Dendritic cell treated with granulocyte-macrophage colony-stimulating factor and Interleukin-4, amounts not matched to agents 40 ng/mL and 50 ng/mL, for 4 days (primary cell): ENCODE data around the gene ARHGAP8.

Experiments
- H3K27ac Mint-ChIP-seq: one replicate; pipeline ENCODE4 v1.8.0; 2022; ENCODE audit warnings: mild to moderate bottlenecking, mixed read lengths
- H3K27me3 Mint-ChIP-seq: one replicate; pipeline ENCODE4 v1.8.0; 2022; ENCODE audit warnings: mild to moderate bottlenecking, mixed read lengths
- H3K36me3 Mint-ChIP-seq: one replicate; pipeline ENCODE4 v1.8.0; 2022; ENCODE audit warnings: low read depth, mixed read lengths
- H3K4me1 Mint-ChIP-seq: one replicate; pipeline ENCODE4 v1.8.0; 2022; ENCODE audit warnings: low read depth, mixed read lengths
- H3K4me3 Mint-ChIP-seq: one replicate; pipeline ENCODE4 v1.8.0; 2022; ENCODE audit warnings: mild to moderate bottlenecking, moderate library complexity, mixed read lengths
- H3K9me3 Mint-ChIP-seq: one replicate; pipeline ENCODE4 v1.8.0; 2022; ENCODE audit warnings: mixed read lengths
- intact Hi-C: fragments of 100-400 bp; cut with micrococcal nuclease; formaldehyde crosslinking; loops from one replicate; pipeline ENCODE4 v1.15.0; 2022

Gene ARHGAP8

DNA sequence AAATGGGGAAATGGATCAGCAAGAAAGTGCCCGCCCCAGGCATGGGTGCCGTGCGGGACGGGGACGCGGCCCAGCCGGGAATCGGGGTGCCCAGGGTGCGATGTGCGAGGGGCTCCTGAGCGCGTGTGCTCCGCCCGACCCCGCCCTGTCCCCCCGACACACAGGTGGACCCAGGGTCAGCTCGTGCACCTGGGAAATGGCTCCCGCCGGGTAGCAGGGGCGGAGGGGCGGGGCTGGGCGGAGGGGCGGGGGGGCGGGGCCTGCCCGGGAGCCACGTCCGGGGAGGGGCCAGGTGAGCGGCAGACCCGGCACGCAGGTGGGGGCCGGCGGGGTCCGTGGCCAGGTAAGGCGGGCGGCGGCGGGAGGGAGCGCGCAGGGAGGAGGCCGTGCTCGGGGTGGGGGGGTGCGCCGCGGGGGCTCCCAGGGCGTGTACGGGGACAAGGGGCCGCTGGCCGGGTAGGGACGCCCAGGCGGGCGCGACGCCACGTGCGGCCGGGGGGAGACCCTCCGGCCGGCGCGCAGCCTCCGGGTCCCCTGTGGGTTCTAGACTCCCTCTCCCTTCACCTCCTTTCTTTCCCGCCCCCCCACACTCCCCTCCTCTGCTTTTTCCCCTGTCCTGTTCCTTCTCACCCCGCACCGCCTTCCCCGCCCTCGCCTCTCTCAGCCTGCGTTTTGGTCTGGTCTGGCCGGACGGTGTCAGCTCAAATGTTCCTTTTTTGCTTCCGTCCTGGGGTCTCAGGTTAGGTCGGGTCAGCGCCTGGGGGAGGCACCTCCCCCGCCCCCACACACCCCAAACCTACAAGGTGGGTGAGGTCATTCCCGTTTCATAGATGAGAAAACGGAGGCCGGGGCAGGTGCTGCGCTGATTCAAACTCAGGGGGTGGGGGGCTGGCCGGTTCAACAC lies at the start of gene ARHGAP8:
Gene ARHGAP8 (plus strand): TSS at position 291 of the 904 bp plus-strand sequence. CDS start 33,953 bp downstream, outside the sequence.
- peak within 1 kb of the TSS; percentile 39 for H3K4me3 Mint-ChIP-seq

DNA sequence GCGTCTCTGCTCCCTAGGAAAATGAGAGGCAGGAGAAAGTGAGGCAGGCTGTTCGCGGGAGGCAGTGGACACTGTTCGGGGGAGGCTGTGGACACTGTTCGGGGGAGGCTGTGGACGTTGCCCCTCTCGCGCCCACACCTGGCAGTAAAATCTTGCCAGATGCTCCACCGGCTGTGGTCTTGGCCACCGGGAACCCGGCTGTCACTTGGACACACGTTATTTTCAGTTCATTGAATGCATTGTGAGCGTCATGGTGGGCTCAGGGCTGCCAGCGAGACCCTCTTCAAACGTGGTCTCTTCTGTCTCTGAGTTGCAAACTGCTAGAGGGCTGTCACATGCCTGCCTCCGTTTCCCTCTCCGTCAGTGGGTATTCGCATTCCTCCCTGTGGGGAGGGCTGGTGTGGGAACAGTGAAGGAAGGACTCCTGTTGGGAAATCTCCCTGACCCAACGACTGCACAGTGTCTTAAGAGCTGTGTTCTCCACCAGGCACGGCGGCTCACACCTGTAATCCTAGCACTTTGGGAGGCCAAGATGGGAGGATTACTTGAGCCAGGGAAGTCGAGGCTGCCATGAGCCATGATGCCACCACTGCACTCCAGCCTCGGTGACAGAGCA lies 49.0 kb upstream of the ARHGAP8 start:
- Mint-ChIP-seq H3K4me3 (peak overlapping the region; percentile 65), H3K27ac (no peak overlapping the region), H3K9me3 (no peaks in the 10 kb centered on the region)

More for the DNA sequence above, at the start of gene ARHGAP8:
- Mint-ChIP-seq H3K9me3 (no peaks in the 10 kb centered on the region), H3K27me3 (peaks cover 69% of the 10 kb centered on the region), H3K27ac (no peak within 1 kb of the TSS), H3K36me3 (no peaks in the 10 kb centered on the region), H3K4me1 (no peaks in the 10 kb centered on the region)
- intact Hi-C loops: no loop called here

DNA sequence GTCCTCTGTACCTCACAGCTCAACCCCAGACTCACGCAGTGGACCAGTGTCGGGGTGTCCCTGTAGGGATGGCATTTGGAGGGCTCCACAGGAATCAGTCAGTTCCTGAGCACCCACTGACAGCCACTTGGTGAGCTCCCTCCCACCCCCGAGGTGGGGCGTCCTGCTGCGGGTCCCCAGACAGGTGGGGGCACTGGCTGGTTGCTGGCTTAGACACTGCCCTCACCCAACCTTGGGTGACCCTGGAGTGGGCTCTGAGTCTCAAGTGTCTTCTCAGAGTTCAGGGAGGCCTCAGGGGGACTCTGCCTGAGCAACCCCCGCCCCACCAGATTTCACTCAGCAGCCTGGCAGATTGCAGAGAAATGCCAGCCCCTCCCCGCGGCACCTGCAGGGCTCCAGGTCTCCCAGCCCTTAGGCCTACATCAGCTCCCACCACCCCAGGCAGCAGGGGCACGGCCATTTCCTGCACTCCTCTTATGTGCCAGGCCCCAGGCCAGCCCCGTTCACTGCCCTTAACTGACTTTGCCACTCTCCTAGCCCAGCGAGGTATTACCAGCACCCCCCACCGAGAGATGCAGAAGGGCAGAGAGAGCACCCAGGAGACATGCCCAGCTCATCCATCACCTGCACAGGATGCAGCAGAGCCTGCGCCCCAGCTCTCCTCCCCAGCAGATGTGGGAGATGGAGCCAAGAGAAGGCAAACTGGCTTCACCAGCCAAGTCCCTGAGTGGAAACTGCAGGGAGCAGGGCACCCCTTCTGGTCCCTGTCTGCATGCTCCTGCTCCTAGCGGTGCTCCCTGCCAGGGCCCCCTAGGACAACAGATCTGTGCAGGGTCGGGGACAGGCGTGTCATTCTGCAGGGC lies 48.0 kb upstream of the ARHGAP8 start:
- H3K9me3 Mint-ChIP-seq: no peaks in the 10 kb centered on the region
- intact Hi-C loops: no loop called here
- H3K27me3 Mint-ChIP-seq: peaks cover 51% of the 10 kb centered on the region
- no peak overlapping the region for H3K27ac Mint-ChIP-seq
- no peak overlapping the region for H3K4me3 Mint-ChIP-seq
- H3K36me3 Mint-ChIP-seq: no peaks in the 10 kb centered on the region
- H3K4me1 Mint-ChIP-seq: peaks cover 11% of the 10 kb centered on the region

More for the DNA sequence above, 49.0 kb upstream of the ARHGAP8 start:
- Mint-ChIP-seq H3K36me3 (no peaks in the 10 kb centered on the region), H3K4me1 (peaks cover 11% of the 10 kb centered on the region), H3K27me3 (peaks cover 61% of the 10 kb centered on the region)
- intact Hi-C loops: no loop called here

DNA sequence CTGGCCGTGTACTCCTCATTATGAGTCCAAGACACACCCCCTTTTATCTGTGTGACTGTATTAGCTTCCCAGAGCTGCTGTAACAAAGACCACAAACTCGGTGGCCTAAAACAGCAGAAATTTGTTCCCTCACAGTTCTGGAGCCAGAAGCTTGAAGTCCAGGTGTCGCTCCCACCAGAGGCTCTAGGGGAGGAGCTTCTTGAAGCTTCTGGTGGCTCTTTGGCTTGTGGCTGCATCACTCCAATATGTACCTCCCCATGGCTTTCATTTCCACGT lies 47.4 kb upstream of the ARHGAP8 start:
- Mint-ChIP-seq H3K4me3 (no peak overlapping the region), H3K27ac (no peak overlapping the region), H3K9me3 (no peaks in the 10 kb centered on the region), H3K27me3 (peaks cover 46% of the 10 kb centered on the region), H3K4me1 (peaks cover 11% of the 10 kb centered on the region), H3K36me3 (no peaks in the 10 kb centered on the region)
- intact Hi-C loops: no loop called here

DNA sequence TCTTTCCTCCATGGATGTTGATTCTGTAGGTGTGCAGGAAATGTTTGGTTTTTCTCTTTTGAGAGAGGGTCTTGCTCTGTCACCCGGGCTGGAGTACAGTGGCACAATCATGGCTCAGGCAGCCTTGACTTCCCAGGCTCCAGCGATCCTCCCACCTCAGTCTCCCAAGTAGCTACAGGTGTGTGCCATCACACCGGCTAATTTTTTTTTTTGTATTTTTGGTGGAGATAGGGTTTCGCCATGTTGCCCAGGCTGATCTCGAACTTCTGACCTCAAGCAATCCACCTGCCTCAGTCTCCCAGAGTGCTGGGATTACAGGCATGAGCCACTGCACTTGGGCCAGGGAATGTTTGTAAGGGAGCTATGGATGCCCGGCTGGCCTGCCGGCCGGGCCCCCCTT lies 45.9 kb upstream of the ARHGAP8 start:
- Mint-ChIP-seq H3K36me3 (no peaks in the 10 kb centered on the region), H3K27ac (no peak overlapping the region), H3K27me3 (peaks cover 35% of the 10 kb centered on the region), H3K4me1 (peaks cover 19% of the 10 kb centered on the region), H3K9me3 (no peaks in the 10 kb centered on the region), H3K4me3 (no peak overlapping the region)
- intact Hi-C loops: no loop called here

DNA sequence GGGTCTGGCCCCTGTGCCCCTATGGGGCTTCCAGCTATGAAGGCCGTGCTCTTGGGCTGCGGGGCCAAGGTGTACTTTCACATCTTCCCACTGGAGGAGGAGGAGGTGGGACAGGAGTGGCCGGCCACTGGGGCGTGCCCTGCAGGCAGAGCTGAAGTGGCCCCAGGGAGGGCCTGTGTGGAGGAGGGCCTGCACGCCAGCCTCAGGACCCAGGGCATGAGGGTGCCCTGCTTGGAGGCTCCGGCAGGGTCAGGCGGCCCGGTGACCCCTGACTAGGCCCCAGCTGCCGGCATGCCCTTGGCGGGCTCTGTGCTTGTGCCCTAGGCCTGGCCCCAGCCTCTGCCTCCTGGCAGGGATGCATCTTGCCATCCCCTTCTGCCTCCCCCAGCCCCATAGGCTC lies 45.2 kb upstream of the ARHGAP8 start:
- H3K4me3 Mint-ChIP-seq: no peak overlapping the region
- H3K4me1 Mint-ChIP-seq: peaks cover 15% of the 10 kb centered on the region
- intact Hi-C loops: no loop called here
- peaks cover 31% of the 10 kb centered on the region for H3K27me3 Mint-ChIP-seq
- no peaks in the 10 kb centered on the region for H3K36me3 Mint-ChIP-seq
- no peak overlapping the region for H3K27ac Mint-ChIP-seq
- H3K9me3 Mint-ChIP-seq: no peaks in the 10 kb centered on the region

DNA sequence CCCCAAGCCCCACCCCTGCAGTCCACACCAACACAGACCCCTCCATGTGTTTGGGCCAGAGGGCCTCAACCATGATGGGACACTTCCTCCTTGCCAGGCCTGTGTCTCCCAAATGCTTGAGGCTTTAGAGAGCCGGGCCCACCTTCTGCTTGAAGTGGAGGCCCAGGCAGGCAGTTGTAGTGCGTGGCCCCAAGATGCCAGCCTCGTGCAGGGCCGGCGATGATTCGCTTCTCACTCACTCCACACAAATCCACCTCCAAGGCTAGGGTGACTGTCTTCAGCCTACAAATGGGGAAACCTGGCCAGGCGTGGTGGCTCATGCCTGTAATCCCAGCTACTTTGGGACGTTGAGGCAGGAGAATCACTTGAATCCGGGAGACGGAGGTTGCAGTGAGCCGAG lies 44.6 kb upstream of the ARHGAP8 start:
- Mint-ChIP-seq H3K27ac (no peak overlapping the region), H3K4me3 (no peak overlapping the region)
- intact Hi-C loops: no loop called here

DNA sequence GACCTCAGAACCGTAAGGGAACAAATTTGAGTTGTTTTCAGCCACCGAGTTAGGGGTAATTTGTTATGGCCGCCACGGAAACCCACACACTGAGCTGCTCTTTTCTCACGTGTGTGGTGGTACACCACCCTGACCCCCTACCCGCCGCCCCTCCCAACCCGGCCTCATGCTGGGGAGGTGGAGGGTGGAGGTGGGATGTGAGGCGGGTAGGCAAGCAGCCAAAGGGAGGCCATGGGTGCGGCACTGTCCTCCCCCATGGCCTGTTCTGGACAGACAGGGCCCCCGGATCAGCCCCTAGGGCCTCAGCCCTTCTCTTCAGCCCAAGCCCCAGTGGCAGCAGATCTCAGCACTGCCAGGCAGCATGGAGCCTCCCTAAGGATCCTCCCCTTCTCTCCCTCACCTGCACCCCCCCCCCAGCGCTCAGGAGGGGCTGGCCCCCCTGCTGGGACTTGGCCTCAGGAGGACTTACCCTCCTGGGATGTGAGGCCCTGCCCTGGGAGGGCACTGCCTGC lies 42.4 kb upstream of the ARHGAP8 start:
- H3K27ac Mint-ChIP-seq: no peak overlapping the region
- H3K4me3 Mint-ChIP-seq: no peak overlapping the region
- intact Hi-C loops: no loop called here

More for the DNA sequence above, 44.6 kb upstream of the ARHGAP8 start:
- H3K4me1 Mint-ChIP-seq: peaks cover 15% of the 10 kb centered on the region
- H3K9me3 Mint-ChIP-seq: no peaks in the 10 kb centered on the region
- H3K27me3 Mint-ChIP-seq: peaks cover 28% of the 10 kb centered on the region
- H3K36me3 Mint-ChIP-seq: no peaks in the 10 kb centered on the region

DNA sequence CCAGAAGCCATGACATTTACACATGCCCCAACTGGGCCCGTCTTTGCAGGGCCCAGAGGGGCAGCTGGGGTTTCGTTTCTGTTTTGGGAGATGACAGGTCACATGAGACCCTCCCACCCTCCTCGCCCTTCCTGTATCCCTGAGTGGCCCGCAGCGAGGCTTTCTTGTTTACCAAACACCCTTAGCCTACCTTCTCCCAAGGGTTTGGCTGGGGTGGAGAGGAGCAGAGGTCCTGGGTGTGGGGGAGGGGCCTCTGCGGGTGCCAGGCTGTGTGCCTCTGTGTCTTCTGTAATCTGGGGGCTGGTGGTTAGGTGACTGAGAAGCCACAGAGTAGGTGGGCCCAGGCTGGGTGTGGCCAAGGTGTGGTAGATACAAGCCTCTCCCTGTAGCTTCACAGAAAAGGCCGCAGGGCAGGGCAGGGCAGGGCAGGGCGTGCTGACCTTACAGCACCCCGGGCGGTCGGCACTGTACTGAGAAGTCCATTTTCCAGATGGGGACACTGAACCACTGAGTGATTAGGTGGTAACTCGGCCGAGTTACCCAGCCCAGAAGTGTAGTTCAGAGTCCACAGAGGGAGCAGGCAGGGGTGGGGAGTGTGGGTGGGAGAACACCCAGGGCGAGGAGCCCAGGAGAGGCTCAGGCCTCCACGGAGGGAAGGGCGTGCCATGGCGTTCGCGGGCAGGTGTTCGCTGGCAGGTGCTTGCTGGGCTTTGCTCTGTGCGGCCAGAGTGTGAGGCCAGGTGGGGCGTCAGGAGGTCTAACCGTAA lies 41.7 kb upstream of the ARHGAP8 start:
- intact Hi-C loops: no loop called here
- Mint-ChIP-seq H3K27me3 (no peaks in the 10 kb centered on the region), H3K9me3 (no peaks in the 10 kb centered on the region), H3K27ac (no peak overlapping the region), H3K4me3 (no peak overlapping the region), H3K36me3 (no peaks in the 10 kb centered on the region), H3K4me1 (peaks cover 9% of the 10 kb centered on the region)

More for the DNA sequence above, 42.4 kb upstream of the ARHGAP8 start:
- no peaks in the 10 kb centered on the region for H3K36me3 Mint-ChIP-seq
- H3K9me3 Mint-ChIP-seq: no peaks in the 10 kb centered on the region
- peaks cover 6% of the 10 kb centered on the region for H3K27me3 Mint-ChIP-seq
- H3K4me1 Mint-ChIP-seq: peaks cover 9% of the 10 kb centered on the region

DNA sequence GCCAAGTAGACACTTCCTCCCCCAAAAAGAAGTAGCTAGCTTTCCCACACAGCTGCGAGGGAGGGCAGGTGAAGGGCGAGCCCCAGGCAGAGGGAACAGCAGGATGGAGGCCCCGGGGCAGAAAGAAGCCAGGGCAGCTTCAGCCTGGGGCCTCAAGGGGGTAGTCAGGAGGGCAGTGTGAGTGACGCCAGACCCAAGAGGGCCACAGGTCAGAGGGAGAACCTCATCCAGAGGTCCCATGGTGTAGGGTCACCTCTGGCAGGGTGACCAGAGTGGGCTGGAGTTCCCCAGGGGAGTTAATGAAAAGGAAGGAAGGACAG lies 41.2 kb upstream of the ARHGAP8 start:
- Mint-ChIP-seq H3K27ac (no peak overlapping the region), H3K27me3 (no peaks in the 10 kb centered on the region), H3K4me3 (no peak overlapping the region), H3K9me3 (no peaks in the 10 kb centered on the region), H3K36me3 (no peaks in the 10 kb centered on the region), H3K4me1 (peaks cover 9% of the 10 kb centered on the region)
- intact Hi-C loops: no loop called here

DNA sequence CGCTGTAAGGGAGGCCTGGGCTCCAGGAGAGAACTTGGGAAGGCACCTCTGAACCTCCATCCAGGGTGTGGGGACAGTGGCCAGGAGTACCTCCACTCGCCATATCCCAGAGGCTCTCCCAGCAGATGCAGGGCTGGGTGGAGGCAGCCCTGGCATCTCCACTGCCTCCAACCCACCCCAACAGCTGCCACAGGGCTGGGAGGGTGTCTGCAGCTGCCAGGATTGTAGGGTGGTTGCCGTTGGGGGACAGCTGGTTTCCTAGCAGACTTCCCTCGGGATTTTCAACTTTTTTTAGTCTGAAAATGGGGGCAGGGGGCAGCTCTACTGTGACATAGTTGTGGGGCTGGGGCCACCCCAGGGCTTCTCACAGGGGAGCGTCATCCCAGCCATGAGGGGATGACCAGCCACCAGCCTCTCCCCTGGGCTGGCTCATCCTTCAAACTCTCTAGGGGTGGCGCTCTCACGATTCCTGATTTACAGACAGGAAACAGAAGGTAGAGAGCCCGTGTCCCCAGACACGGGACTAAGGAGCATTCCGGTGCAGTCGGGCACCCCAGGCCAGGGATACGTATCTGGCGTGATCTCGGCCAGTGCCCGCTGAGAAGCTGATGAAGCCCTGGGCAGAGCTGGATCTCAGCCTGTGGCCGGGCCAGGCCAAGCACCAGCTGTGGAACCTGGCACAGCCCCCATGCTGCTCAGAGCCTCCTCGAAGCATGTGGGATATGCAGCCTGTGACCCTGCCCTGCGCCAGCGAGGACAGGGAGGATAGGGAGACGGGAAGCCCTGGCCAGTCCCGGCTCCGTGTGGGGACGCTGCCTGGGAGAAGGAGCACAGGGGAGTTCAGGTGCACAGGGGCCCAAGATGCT lies 40.5 kb upstream of the ARHGAP8 start:
- Mint-ChIP-seq H3K27ac (no peak overlapping the region), H3K4me3 (no peak overlapping the region), H3K4me1 (peaks cover 9% of the 10 kb centered on the region), H3K9me3 (no peaks in the 10 kb centered on the region), H3K27me3 (no peaks in the 10 kb centered on the region), H3K36me3 (no peaks in the 10 kb centered on the region)
- intact Hi-C loops: no loop called here

DNA sequence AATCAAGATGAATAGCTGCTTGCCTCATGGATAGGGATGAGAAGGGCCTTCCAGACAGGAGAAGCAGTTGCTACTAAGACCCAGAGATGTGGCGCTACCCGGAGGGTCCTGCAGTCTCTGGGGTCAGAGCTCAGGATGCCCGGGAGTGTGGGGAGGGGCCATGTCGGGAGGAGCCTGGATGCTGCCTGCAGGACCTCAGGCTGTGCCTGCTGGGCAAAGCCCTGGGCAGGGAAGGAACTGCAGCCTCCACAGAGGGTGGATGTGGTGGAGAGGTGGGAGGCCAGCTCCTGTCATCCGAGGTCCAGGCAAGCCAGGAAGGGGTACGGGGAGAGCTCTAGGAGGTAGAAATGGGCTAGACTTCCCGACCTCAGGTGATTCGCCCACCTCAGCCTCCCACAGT lies 39.4 kb upstream of the ARHGAP8 start:
- no peak overlapping the region for H3K27ac Mint-ChIP-seq
- no peaks in the 10 kb centered on the region for H3K27me3 Mint-ChIP-seq
- no peaks in the 10 kb centered on the region for H3K9me3 Mint-ChIP-seq
- H3K4me1 Mint-ChIP-seq: peaks cover 9% of the 10 kb centered on the region
- no peaks in the 10 kb centered on the region for H3K36me3 Mint-ChIP-seq
- intact Hi-C loops: no loop called here
- H3K4me3 Mint-ChIP-seq: no peak overlapping the region
